Brain microvascular endothelial cell (primary cell): Measurements from ENCODE around the gene RNF7.

Source experiments
- DNase-seq: peaks from one replicate; pipeline ENCODE4 v3.0.0-alpha.2; 2020
- H3K27ac ChIP-seq: fragments of 250-450 bp; sonication (Bioruptor Pico); 2 replicates; pipeline ENCODE4 v1.5.1; 2020; ENCODE audit warnings: mild to moderate bottlenecking, moderate library complexity
- H3K27me3 ChIP-seq: fragments of 250-450 bp; sonication (Bioruptor Pico); replicated peaks from 2 replicates; pipeline ENCODE4 v1.5.1; 2020; ENCODE audit warnings: mild to moderate bottlenecking
- H3K36me3 ChIP-seq: fragments of 250-450 bp; sonication (Bioruptor Pico); replicated peaks from 2 replicates; pipeline ENCODE4 v1.5.1; 2020; ENCODE audit warnings: mild to moderate bottlenecking
- H3K4me3 ChIP-seq: 2 replicates; pipeline ENCODE4 v1.5.1; 2011; ENCODE audit warnings: low read depth, mild to moderate bottlenecking, control low read depth, low read length, moderate library complexity
- CTCF ChIP-seq: IDR thresholded peaks from 2 replicates; pipeline ENCODE4 v1.5.1; 2011; ENCODE audit warnings: low read depth, mild to moderate bottlenecking, moderate library complexity, low read length, control low read depth, inconsistent platforms; ENCODE audit errors: missing control alignments
- in situ Hi-C: cut with HindIII; loops from 2 replicates; pipeline ENCODE4 v1.10.0; 2017; ENCODE audit warnings: low sequenced_read_pairs, low pct_ligation_motif_present

Gene RNF7

GRCh38 chr3:141707741-141708203 is 30.3 kb upstream of the RNF7 start:
- peak overlapping the region; percentile 34 for H3K27ac ChIP-seq
- in situ Hi-C loops, result no loop called here
- no peak for TF ChIP-seq CTCF
- no peaks in the 10 kb centered on the region for H3K27me3 ChIP-seq
- DNase-seq, result no peak
- no peak overlapping the region for H3K4me3 ChIP-seq
- no peaks in the 10 kb centered on the region for H3K36me3 ChIP-seq

- no peak overlapping the region for H3K4me3 ChIP-seq
- H3K27ac ChIP-seq, result no peak overlapping the region
- no peak for TF ChIP-seq CTCF
- no peaks in the 10 kb centered on the region for H3K27me3 ChIP-seq
- in situ Hi-C loops, result no loop called here
- DNase-seq, result no peak
- no peaks in the 10 kb centered on the region for H3K36me3 ChIP-seq
Measured at GRCh38 chr3:141708367-141708766, 29.7 kb upstream of the RNF7 start.

- H3K27me3 ChIP-seq, result no peaks in the 10 kb centered on the region
- no peaks in the 10 kb centered on the region for H3K36me3 ChIP-seq
- H3K27ac ChIP-seq, result no peak overlapping the region
- no peak for DNase-seq
- H3K4me3 ChIP-seq, result no peak overlapping the region
- TF ChIP-seq CTCF, result no peak
- in situ Hi-C loops, result no loop called here
Measured at GRCh38 chr3:141709126-141709770, 28.9 kb upstream of the RNF7 start.

- no peak for TF ChIP-seq CTCF
Measured at GRCh38 chr3:141710121-141710520, 28.0 kb upstream of the RNF7 start.

GRCh38 chr3:141710888-141711616 is 27.0 kb upstream of the RNF7 start:
- no peaks in the 10 kb centered on the region for H3K27me3 ChIP-seq
- peak overlapping the region; percentile 43 for H3K27ac ChIP-seq
- no peak overlapping the region for H3K4me3 ChIP-seq
- no peaks in the 10 kb centered on the region for H3K36me3 ChIP-seq
- in situ Hi-C loops, result no loop called here
- no peak for TF ChIP-seq CTCF
- DNase-seq, result peak; percentile 91

More at GRCh38 chr3:141710121-141710520, 28.0 kb upstream of the RNF7 start:
- Histone ChIP-seq H3K4me3 (no peak overlapping the region), H3K36me3 (no peaks in the 10 kb centered on the region), H3K27ac (no peak overlapping the region), H3K27me3 (no peaks in the 10 kb centered on the region)
- in situ Hi-C loops, result no loop called here
- no peak for DNase-seq

- no peaks in the 10 kb centered on the region for H3K27me3 ChIP-seq
- DNase-seq, result no peak
- TF ChIP-seq CTCF, result no peak
- H3K27ac ChIP-seq, result no peak overlapping the region
- H3K36me3 ChIP-seq, result no peaks in the 10 kb centered on the region
- no peak overlapping the region for H3K4me3 ChIP-seq
- in situ Hi-C loops, result no loop called here
Measured at GRCh38 chr3:141714671-141715070, 23.4 kb upstream of the RNF7 start.
